GM12878 (cell line): ENCODE results near the gene DDC. TPM values are rescaled to one million over a fixed set of nuclear protein-coding genes. Genes with fewer than 3 reads are reported as not detected.

Experiments used
- ATAC-seq: fragments of 200-7000 bp; cut with Tn5 transposase; 3 replicates; pipeline ENCODE4 v1.9.1; 2020; ENCODE audit warnings: mild to moderate bottlenecking, moderate library complexity
- BruUV-seq: library from RNA; stranded (reverse); fragments of 400-500 nt; replicated peaks from 2 replicates; lab custom pipeline; 2021; lab: Mats Ljungman, UMichigan
- CTCF ChIA-PET: fragments of 300-600 bp; sonication (Branson Sonifier 250); formaldehyde crosslinking; extraction: SDS; loops from one replicate; lab custom pipeline; 2021; ENCODE audit warnings: inconsistent platforms; lab: Yijun Ruan, JAX
- POLR2A ChIA-PET: fragments of 350-600 bp; formaldehyde crosslinking; extraction: SDS; loops from one replicate; lab custom pipeline; 2021; ENCODE audit warnings: inconsistent platforms; lab: Charles Lee
- RAD21 ChIA-PET: fragments of 300-600 bp; sonication (Branson Sonifier 250); formaldehyde crosslinking; loops from one replicate; lab custom pipeline; 2023; ENCODE audit warnings: antibody characterized with exemption; ENCODE audit not compliant: unreplicated experiment; lab: Charles Lee
- SMC1A ChIA-PET: fragments of 300-600 bp; sonication (Branson Sonifier 250); formaldehyde crosslinking; loops from one replicate; lab custom pipeline; 2023; ENCODE audit not compliant: unreplicated experiment, uncharacterized antibody; lab: Charles Lee
- DNase-seq: peaks from one replicate; pipeline ENCODE4 v3.0.0-alpha.2; 2011; ENCODE audit warnings: low read depth, low spot score
- FAIRE-seq: peaks from 3 replicates; lab custom pipeline; 2011; peaks lifted over from hg19 to GRCh38; lab: Jason Lieb, UNC
- H2AFZ ChIP-seq: 2 replicates; pipeline ENCODE4 v1.6.0; 2011; ENCODE audit warnings: low read depth, low read length, control low read depth; ENCODE audit not compliant: control insufficient read depth
- H3K27ac ChIP-seq: 2 replicates; pipeline ENCODE4 v1.5.1; 2011; ENCODE audit warnings: control low read depth; ENCODE audit not compliant: control insufficient read depth, insufficient read depth
- H3K27me3 ChIP-seq, 2 experiments: replicated peaks in 1 of 2; 2 replicates each; pipeline versions ENCODE4 v1.6.0 to v1.6.1; 2011; ENCODE audit warnings: low read length in 1 of 2; ENCODE audit not compliant: control insufficient read depth in 2 of 2, insufficient read depth in 2 of 2
- H3K36me3 ChIP-seq, 2 experiments: 2 replicates each; pipeline ENCODE4 v1.5.1; 2011; ENCODE audit warnings: low read length in 1 of 2; ENCODE audit not compliant: control insufficient read depth in 2 of 2, insufficient read depth in 2 of 2
- H3K4me1 ChIP-seq: 2 replicates; pipeline ENCODE4 v1.6.1; 2011; ENCODE audit warnings: mild to moderate bottlenecking, low read length, moderate library complexity, mixed read lengths; ENCODE audit not compliant: control insufficient read depth, insufficient read depth
- H3K4me2 ChIP-seq: 2 replicates; pipeline ENCODE4 v1.6.0; 2011; ENCODE audit warnings: control low read depth; ENCODE audit not compliant: control insufficient read depth, insufficient read depth
- H3K4me3 ChIP-seq: fragments of 200-600 bp; sonication (generic); 2 replicates; pipeline ENCODE4 v1.5.1; 2016
- H3K79me2 ChIP-seq: 2 replicates; pipeline ENCODE4 v1.6.0; 2011; ENCODE audit warnings: low read length; ENCODE audit not compliant: control insufficient read depth, insufficient read depth
- H3K9ac ChIP-seq: 2 replicates; pipeline ENCODE4 v1.8.0; 2011; ENCODE audit warnings: low read length, control low read depth, mixed read lengths; ENCODE audit not compliant: control insufficient read depth, insufficient read depth
- H3K9me3 ChIP-seq: replicated peaks from 3 replicates; pipeline ENCODE4 v1.5.1; 2011; ENCODE audit warnings: mild to moderate bottlenecking, low read length; ENCODE audit not compliant: control insufficient read depth, insufficient read depth
- H4K20me1 ChIP-seq: 2 replicates; pipeline ENCODE4 v1.6.0; 2011; ENCODE audit not compliant: control insufficient read depth, insufficient read depth
- BHLHE40 ChIP-seq, 2 experiments: fragments of 450-650 bp in 1 of 2; IDR thresholded peaks; 2 replicates each; pipeline ENCODE4 v1.6.1; 2011 to 2017; ENCODE audit warnings: low read depth in 2 of 2, borderline replicate concordance in 1 of 2, improper control_type of control experiment in 1 of 2, low read length in 1 of 2, mild to moderate bottlenecking in 1 of 2
- CBX5 ChIP-seq: sonication (generic); IDR thresholded peaks from 2 replicates; pipeline ENCODE4 v1.6.1; 2016; ENCODE audit warnings: low read depth, moderate library complexity, mild to moderate bottlenecking, inconsistent platforms
- EED ChIP-seq: sonication (generic); IDR thresholded peaks from 2 replicates; pipeline ENCODE4 v1.6.1; 2016; ENCODE audit warnings: antibody characterized with exemption, low read depth
- FOXM1 ChIP-seq: IDR thresholded peaks from 2 replicates; pipeline ENCODE4 v1.6.1; 2012; ENCODE audit warnings: low read depth, mild to moderate bottlenecking, inconsistent platforms, low read length, moderate library complexity
- MTA2 ChIP-seq: fragments of 450-650 bp; IDR thresholded peaks from 2 replicates; pipeline ENCODE4 v1.6.1; 2016; ENCODE audit warnings: low read depth, mild to moderate bottlenecking, moderate library complexity
- MYB ChIP-seq: fragments of 150-350 bp; IDR thresholded peaks from 2 replicates; pipeline ENCODE4 v1.6.1; 2014; ENCODE audit warnings: mild to moderate bottlenecking, low read depth, low read length, borderline replicate concordance
- NR2C1 ChIP-seq: fragments of 450-650 bp; IDR thresholded peaks from 2 replicates; pipeline ENCODE4 v1.6.1; 2017; ENCODE audit warnings: antibody characterized with exemption, mild to moderate bottlenecking, moderate library complexity
- POLR2A ChIP-seq: IDR thresholded peaks from 2 replicates; pipeline ENCODE4 v1.6.1; 2011; ENCODE audit warnings: low read depth, mild to moderate bottlenecking, low read length
- SREBF2 ChIP-seq: IDR thresholded peaks from 2 replicates; pipeline ENCODE4 v1.6.1; 2012; ENCODE audit warnings: mild to moderate bottlenecking, low read length
- WGBS: methylation state at CpG from one replicate; pipeline ENCODE4 v1.1.6; 2016; ENCODE audit warnings: low lambda C conversion rate; ENCODE audit not compliant: insufficient replicate concordance, insufficient coverage; ENCODE audit errors: missing lambda C conversion rate; 5-methylcytosine and 5-hydroxymethylcytosine counted together
- in situ Hi-C: fragments of 300-500 bp; cut with MboI; formaldehyde crosslinking; loops from 9 replicates; pipeline ENCODE4 v1.14.3; 2018; ENCODE audit warnings: mixed read lengths
- intact Hi-C: fragments of 100-400 bp; cut with micrococcal nuclease; formaldehyde crosslinking; loops from one replicate; pipeline ENCODE4 v1.14.2; 2022; ENCODE audit not compliant: unreplicated experiment
- polyA plus RNA-seq, 11 experiments: library from polyadenylated mRNA; depleted of rRNA in 4 of 11; unstranded in 6 of 11; stranded (reverse) in 5 of 11; fragments of >200 nt; fragmentation: Nextera tagmentation in 4 of 11; fragmentation: Illumina TruSeq in 1 of 11; extraction: Ambion mirVana in 4 of 11; extraction: Trizol in 1 of 11; gene quantifications; 1 replicate in 1 of 11; 2 replicates in 10 of 11; pipeline versions ENCODE4 v1.2.1 to v1.2.3, GENCODE V29; 2011 to 2016; ENCODE audit warnings: inconsistent platforms in 2 of 11, missing spikeins in 2 of 11, low read depth in 1 of 11
- total RNA-seq, 4 experiments: library from RNA; depleted of rRNA in 3 of 4; stranded (reverse); fragments of >200 nt in 3 of 4; fragmentation: Illumina TruSeq in 1 of 4; extraction: Trizol in 1 of 4; gene quantifications; 2 replicates each; pipeline versions ENCODE4 v1.2.1 to v1.2.3, GENCODE V29; 2013 to 2021
- TF ChIP-seq, protein P1 (sequence below): fragments of 450-650 bp; IDR thresholded peaks from 2 replicates; pipeline ENCODE4 v1.6.1; 2016; ENCODE audit warnings: mild to moderate bottlenecking

DDC gene
- total and polyA plus RNA-seq, 10 of the 15 experiments (the other 5 are each of a cell fraction or from before 2014, with no cell fraction given), result not detected

DNA sequence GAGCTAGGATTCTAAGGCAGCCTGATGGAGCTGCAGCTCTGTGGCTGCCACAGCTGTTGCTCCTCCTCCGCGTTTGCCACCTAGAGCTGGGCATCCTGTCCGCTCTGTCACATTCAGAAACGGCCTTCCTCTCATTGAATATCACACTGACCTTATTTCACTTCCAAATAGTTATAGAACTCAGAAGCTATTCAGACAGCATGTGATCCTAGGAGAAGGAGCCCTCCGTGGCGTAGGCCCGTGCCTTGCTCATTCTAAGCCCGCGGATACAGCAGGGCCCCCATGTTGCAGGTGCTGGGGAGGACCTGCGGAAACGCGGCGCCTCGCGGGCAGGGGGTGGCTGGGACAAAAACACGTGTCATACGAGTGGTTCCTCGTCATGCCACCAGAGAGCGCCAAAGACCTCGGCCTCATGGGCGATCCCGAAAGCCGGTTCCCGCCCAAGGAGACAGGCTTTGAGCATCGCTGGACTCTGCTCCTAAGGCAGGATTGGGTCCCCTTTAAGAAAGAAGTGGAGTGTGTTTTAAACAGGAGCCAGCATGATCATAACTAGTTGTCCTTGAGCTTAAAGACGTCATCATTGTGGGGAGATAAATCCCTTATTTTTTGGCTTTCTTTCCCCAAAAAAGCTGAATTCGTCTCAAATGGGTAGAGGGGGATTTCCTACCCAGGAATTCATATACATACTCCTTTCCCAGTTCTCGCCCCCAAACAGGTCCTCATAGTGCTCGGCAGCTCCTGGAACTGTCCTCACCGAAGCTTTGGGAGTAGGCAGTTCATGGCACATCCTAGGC is 97.2 kb downstream of the DDC start (continued):
- TF ChIP-seq BHLHE40 (IDR thresholded peaks at IDR 0.05; ENCODE audit: borderline replicate concordance in 1 of 2, low read depth in 2 of 2, low read length in 1 of 2) (0 out of 4 replicates have a peak, but pooled peaks of 1 of the 2 experiments have one; percentile 30), POLR2A (no peak), MTA2 (no peak), EED (0 out of 2 replicates have a peak, but pooled peaks have one; percentile 17)
- TF ChIP-seq, protein P1, sequence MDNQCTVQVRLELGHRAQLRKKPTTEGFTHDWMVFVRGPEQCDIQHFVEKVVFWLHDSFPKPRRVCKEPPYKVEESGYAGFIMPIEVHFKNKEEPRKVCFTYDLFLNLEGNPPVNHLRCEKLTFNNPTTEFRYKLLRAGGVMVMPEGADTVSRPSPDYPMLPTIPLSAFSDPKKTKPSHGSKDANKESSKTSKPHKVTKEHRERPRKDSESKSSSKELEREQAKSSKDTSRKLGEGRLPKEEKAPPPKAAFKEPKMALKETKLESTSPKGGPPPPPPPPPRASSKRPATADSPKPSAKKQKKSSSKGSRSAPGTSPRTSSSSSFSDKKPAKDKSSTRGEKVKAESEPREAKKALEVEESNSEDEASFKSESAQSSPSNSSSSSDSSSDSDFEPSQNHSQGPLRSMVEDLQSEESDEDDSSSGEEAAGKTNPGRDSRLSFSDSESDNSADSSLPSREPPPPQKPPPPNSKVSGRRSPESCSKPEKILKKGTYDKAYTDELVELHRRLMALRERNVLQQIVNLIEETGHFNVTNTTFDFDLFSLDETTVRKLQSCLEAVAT, result no peak

DNA sequence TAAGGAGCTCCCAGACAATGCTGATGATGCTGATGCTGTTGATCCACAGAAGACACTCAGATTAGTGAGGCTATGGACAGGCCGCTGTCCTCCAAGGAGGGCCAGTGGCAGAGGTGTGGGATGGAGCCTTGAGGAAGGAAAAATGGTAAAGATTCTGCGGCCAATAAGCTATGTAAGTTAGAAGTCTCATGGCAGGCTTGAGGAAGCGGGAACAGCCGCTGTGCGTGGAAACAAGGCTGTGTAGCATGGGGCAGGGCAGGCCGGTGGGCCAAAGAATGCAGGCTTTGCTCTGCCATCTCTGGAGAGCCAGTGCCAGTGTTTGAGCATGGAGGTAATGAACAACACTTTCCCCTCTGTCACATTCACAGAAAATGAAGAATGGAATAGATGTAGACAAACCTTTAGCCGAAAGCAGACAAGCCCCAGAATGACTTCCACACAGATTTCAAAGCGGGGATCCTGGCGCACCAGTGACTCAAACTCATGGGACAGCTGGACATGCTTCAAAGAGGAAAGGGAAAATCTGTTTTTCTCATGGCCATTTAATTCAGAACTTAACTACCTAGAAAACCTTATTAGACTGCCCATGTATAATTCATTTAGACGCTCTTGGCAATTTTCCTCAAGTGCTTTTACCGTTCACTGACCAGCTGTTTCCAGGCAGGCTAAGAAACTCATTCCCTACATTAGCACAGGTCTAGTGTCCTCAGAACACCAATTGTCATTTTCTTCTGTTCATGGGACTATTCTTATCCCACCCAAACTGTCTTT is 98.2 kb downstream of the DDC start:
- Histone ChIP-seq H3K27me3 (no peaks in the 10 kb centered on the region; a peak in 1 of 4 replicates), H3K4me2 (no peak overlapping the region), H3K4me1 (no peaks in the 10 kb centered on the region), H2AFZ (no peak overlapping the region), H3K36me3 (no peaks in the 10 kb centered on the region), H3K79me2 (no peaks in the 10 kb centered on the region), H3K4me3 (no peak overlapping the region), H3K9ac (no peak overlapping the region), H3K9me3 (no peaks in the 10 kb centered on the region), H3K27ac (no peak overlapping the region), H4K20me1 (no peaks in the 10 kb centered on the region)
- ChIA-PET SMC1A (interaction anchor here (0.7 to 2.7 kb wide), 5 partner anchors 167 to 696 kb away, joined by 3 to 15 read pairs (median 9); partner anchors contain the start of gene ZPBP), RAD21 (interaction anchor here (1.0 to 3.8 kb wide), 6 partner anchors 46 to 693 kb away, joined by 3 to 27 read pairs (median 3); no protein-coding TSS in a partner anchor), CTCF (interaction anchor here (0.6 to 5.2 kb wide), 25 partner anchors 10 to 900 kb away, joined by 3 to 61 read pairs (median 6); partner anchors contain the start of gene ZPBP), POLR2A (no interaction called here)
- FAIRE-seq (no peak), DNase-seq (no peak), ATAC-seq (no peak)
- in situ Hi-C loops, result loop anchor here (5.0 to 10.0 kb wide), 2 partner anchors 210 to 688 kb away; no protein-coding TSS in a partner anchor
- intact Hi-C loops, result no loop called here
- WGBS, result 80% methylated on average over 8 of the region's 11 CpGs
- BruUV-seq, result no TSS peak
- no peak for TF ChIP-seq NR2C1
- TF ChIP-seq FOXM1, result no peak
- no peak for TF ChIP-seq MYB
- TF ChIP-seq CBX5, result no peak
- no peak for TF ChIP-seq SREBF2
